SU-DHL-6 (cell line): ENCODE data around the gene TREML4.

Source experiments
- CTCF ChIP-seq: fragments of 200-600 bp; sonication (generic); IDR thresholded peaks from one replicate; pipeline ENCODE4 v1.5.1; 2017; ENCODE audit warnings: antibody characterized with exemption, mild to moderate bottlenecking, low read length, moderate library complexity; ENCODE audit not compliant: insufficient read depth, poor library complexity, severe bottlenecking
- EZH2phosphoT487 ChIP-seq: fragments of 200-600 bp; sonication (generic), shearing (Covaris generic); conservative IDR thresholded peaks from 2 replicates; pipeline ENCODE4 v1.6.1; 2018; ENCODE audit warnings: mild to moderate bottlenecking, antibody characterized with exemption, low read length, moderate library complexity, mixed read lengths

GRCh38 chr6:41201764-41202173 lies 26.4 kb upstream of the TREML4 start:
- no peak for TF ChIP-seq EZH2phosphoT487
- no peak for TF ChIP-seq CTCF
